Fibroblast of upper back skin (primary cell): ENCODE measurements around the gene C6orf141.

Experiments used
- DNase-seq: peaks from one replicate; pipeline ENCODE4 v3.0.0-alpha.2; 2013

C6orf141 gene

DNA sequence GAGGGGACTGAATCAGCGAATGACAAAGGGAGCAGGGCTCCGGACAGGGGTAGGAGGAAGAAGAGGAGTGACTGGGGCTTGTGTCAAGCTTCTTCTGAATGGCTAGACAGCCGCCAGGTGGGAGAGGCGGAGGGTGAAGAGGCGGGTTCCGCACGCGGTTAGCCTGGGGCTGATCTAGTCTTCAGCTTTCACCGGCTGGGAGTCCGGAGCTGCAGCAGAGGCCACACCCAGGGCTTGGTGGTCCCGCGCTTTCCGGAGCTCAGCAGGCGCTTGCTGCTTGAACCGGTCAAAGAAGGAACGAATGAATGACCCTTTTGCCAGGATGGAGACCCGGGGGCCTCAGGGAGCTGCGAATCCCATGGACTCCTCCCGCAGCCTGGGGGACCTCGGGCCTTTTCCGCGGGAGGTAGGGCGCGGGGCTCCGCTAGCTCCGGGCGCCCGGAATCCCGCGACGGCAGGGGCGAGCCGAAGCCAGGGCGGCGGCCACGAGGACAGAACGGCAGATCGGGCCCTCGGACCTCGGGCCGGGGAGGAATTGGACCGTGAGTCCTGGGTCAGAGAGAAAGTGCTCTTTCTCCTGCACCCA lies at the start of gene C6orf141:
TSS of gene C6orf141 (plus strand) at position 177 of the 586 bp plus-strand sequence. CDS start at position 302, 125 bp downstream.
- no peak for DNase-seq

DNA sequence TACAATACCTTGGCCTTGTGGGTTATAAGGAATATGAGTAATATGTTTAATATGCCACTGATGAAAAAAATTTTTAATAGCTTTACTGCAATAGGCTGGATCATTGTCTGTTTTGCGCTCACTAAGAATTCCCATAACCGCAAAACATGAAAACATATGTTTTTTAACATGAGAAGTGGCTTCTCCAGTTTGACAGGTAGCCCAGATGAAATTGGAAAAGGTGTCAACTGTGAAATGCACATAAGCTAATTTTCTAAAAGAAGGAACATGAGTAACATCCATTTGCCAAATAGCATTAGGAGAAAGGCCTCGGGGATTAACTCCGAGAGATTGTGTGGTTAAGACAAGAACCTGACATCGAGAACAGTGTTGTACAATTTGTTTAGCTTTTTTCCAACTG lies 45.8 kb upstream of the C6orf141 start:
- DNase-seq, result no peak

DNA sequence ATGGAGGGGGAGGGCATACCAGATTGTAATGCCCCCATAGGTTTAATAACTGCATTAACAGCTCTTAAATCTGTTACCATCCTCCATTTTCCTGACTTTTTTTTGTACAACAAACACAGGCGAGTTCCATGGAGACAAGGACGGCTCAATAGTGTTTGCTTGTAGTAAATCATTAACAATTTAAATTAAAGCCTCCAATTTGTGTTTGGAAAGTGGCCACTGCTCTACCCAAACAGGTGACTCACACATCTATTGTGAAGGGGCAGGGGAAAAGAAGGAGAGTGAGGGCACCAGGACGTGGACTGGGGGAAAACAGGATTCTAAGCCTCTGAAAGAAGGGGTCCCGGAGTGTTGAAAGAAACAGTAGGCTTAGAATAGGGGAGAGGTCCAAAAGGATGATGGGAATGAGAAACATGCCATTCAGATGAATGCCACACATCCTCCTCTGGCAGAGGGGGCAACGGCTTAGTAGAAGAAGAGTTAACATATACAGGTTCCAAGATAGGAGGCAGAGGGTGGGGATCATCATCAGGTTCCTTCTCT lies 43.8 kb upstream of the C6orf141 start:
- DNase-seq, result no peak

DNA sequence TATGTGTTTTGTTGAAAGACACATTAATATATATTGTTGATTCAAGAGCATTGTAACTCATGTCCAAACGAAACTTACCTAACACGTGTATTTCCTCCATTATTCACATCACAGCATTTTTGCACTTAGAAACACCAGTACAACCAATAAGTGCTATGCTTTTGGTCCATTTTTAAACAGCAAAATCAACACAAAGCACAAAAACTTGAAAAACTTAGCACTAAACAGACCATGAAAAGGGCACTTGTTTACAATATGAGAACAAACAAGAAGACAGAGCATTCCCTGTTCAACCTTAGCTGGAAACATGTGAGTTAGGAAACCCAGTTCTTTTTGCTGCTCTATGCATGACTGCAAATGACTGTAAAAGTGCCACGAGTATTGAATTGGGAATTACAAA lies 41.1 kb upstream of the C6orf141 start:
- DNase-seq, result no peak

DNA sequence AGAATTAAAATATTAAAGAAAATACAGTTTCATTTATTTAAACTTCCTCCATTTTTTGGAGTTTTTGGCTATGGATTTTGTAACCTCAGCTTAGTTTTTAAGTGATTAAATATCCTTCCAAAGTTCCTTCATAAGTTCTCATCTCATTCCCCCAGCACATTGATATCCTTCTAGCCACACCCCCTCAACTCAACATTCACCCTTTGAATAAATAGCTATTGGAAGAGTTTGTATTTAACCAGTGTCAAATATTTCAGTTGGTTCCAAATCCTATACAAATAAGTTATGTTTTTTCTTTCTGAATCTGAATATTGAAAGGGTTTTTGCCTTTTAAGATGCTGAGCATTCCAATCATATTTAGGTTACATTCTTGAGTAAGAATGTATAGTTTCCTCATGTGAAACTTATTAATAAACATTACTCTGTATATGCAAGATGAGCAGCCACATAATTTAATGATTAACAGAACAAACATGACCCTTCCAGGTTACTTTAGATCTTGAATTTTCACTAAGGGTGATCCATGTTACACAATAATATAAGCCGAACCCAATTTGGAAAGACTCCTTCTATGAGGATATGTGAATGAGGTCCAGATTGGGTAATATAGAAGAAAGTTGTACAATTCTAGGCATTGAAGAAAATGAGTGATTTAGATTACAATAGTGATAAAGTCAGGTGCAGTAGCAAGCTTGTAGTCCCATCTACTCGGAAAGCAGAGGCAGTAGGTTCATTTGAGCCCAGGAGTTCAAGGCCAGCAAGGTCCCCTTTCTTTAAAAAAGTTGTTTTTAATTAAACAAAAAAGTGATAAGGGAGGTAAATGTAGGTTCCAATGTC lies 37.1 kb upstream of the C6orf141 start:
- DNase-seq, result peak; percentile 57

DNA sequence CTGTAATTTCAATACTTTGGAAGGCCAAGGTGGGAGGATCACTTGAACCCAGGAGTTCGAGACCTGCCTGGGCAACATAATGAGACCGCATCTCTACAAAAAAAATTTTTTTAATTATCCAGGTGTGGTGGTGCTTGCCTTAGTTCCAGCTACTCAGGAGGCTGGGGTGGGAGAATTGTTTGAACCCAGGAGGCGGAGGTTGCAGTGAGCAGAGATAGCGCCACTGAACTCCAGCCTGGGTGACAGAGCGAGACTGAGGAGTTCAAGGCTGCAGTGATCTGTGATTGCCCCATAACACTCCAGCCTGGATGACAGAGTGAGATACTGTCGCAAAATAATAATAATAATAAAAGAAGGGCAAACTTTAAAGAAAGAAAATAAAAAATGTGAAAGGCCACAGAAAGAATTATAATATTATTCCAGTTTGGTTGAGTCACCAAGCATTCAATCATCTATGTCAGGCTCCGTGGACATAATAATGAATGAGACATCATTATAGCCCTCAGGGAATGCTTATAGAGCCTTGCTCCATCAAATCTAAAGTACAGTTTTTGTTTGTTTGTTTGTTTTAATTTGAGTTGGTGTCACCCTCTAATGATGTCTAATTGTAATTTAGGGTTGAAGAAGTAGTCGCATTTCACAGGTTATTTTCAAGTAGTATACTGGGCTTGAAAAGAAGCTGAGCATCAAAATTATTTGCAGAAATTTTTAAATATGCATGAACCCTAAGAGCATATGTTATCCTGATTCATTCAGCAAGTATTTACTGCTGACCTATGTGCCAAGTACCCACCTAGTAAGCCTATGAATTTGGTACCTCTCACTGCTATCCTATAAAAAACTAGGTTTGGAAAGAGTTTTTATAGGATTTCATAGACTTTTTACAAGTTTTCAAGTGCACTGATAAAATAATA lies 35.6 kb upstream of the C6orf141 start:
- no peak for DNase-seq

DNA sequence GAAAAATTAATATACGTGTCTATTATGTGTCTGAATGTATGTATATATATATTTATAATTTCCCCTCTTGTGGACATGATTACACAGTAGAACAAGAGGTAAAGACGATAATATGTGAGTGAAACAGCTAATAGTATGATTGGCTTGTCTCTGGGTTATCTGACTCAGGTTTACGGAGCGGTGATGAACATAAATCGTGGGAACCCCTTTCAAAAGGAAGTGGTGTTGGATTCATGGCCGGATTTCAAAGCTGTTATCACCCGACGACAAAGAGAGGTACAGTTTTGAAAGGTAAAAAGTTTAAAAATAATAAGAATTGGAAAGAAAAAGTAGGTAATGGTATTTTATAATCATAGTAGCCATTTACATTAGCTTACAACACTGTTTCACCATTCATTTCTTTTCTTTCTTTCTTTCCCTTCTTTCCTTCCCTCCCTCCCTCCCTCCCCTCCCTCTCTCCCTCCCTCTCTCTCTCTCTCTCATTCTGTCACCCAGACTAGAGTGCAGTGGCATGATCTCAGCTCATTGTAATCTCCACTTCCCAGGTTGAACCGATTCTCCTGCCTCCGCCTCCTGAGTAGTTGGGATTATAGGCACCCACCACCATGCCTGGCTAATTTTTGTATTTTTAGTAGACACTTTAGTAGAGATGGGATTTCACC lies 34.9 kb upstream of the C6orf141 start:
- DNase-seq, result no peak

DNA sequence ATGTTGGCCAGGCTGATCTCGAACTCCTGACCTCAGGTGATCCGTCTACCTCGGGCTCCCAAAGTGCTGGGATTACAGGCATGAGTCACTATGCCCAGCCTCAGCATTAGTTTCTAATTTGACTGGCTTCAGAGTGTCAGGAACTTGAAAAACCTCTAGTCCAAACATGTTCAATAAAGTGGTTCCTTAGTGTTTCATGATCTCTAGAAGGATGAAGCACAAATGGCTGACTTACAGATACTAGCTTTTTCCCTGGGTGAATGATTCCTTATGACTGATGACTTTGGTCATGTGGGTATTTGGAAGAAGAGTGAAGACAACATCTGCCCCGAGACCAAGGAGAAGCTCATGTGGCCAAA lies 34.3 kb upstream of the C6orf141 start:
- no peak for DNase-seq

DNA sequence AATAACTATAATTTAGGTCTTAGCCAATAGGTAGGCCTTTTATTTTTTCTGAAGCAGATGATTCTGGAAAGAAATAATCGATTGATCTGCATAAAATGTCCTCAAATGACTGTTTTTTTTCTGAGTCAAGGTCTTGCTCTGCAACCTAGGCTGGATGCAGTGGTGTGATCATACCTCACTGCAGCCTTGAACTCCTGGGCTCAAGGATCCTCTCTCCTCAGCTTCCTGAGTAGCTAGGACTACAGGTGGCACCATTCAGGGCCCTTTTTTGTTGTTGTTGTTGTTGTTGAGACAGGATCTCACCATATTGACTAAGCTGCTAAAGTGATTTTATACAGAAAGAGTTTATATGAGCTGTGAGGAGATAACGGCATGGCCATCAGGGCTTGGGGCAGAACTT lies 32.5 kb upstream of the C6orf141 start:
- DNase-seq, result no peak

DNA sequence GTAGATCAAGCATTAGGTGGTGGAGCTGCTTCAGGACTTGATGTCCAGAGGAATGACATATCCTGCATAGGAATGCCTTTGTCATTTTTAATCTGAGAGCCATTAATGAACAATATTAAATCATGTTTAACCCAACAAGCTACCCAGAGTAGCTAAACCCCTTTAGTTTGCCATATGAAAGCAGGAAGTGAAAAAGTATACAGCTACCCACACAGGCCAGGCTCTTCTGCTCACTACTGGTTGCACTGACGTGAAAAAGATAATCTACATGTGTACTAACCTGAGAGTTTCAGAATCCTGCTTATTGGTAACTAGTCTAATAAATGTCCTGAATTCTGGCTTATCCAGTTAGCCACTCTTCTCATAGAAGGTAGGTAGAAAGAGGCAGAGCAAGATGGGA lies 30.8 kb upstream of the C6orf141 start:
- DNase-seq, result no peak

DNA sequence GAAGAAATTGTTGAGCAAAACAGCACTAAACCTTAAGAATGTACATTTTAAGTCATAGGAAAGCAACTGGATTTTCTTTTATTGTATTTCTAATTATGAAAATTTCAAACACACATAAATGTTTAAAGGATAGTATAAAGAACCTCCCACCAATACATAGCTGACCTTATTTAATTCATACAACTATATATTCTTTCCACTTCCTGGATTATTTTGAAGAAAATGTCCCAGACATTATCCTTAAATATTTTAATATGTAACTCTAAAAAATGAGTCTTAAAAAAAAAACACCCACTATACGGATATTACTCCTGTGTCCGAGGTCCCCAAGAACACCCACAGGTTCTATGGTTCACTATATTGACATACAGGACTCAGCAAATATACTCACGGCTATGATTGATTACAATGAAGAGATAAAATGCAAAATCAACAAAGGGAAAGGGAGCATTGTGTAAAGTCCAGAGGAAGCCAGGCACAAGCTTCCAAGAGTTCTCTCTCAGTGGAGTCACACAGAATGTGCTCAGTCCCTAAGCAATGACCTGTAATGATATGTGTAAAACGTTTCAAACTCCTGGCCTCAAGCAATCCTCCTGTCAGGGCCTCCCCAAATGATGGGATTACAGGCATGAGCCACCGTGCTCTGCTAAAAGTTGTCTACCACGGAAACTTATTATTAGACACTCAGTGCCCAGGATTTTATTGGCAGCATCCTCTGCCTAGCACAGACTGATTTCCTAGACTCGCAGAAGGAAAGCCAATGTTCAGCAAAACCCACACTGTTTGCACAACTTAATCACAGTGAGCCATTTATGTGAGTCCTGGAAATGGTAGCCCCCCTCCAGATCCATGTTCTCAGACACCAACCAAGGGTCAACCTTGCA lies 27.5 kb upstream of the C6orf141 start:
- DNase-seq, result no peak

DNA sequence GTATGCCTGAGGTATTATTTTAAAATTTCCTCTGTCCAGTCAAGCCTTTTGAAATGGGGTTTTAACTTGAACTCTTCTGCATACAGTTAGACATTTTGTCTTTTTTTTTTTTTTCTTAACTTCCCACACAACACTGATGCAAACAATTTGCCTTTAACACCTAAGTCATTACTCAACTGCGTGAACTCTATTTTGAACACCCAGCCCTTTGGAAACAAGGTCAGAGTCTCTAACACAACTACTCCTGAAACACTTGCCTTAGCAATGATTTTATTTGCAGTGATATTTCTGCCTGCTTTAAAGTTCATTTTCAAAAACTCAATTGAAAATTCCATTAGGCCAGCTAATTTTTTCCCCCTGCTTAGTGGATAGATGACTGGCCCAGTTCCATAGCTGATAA lies 26.6 kb upstream of the C6orf141 start:
- DNase-seq, result no peak

DNA sequence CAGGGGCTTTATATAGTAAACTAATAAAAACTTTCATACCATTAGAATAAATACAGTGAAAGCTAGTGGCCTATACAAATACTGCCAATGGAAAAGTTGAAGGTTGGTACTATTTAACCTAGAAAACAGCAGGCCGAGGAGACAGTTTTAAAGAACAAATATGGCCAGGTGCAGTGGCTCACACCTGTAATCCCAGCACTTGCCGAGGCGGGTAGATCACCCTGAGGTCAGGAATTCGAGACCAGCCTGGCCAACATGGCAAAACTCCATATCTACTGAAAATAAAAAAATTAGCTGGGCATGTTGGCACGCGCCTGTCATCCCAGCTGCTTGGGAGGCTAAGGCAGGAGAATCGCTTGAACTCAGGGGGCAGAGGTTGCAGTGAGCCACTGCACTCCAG lies 25.9 kb upstream of the C6orf141 start:
- DNase-seq, result no peak

DNA sequence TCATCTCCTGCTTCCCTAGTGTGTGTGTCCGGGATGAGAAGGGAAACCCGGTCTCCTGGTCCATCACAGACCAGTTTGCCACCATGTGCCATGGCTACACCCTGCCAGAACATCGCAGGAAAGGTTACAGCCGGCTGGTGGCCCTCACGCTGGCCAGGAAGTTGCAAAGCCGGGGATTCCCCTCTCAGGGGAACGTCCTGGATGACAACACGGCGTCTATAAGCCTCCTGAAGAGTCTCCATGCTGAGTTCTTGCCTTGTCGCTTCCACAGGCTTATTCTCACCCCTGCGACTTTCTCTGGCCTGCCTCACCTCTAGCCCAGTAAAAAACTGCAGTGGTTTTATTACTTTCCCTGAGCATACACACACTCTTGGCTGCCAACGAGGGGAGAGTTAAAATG lies 23.9 kb upstream of the C6orf141 start:
- no peak for DNase-seq

DNA sequence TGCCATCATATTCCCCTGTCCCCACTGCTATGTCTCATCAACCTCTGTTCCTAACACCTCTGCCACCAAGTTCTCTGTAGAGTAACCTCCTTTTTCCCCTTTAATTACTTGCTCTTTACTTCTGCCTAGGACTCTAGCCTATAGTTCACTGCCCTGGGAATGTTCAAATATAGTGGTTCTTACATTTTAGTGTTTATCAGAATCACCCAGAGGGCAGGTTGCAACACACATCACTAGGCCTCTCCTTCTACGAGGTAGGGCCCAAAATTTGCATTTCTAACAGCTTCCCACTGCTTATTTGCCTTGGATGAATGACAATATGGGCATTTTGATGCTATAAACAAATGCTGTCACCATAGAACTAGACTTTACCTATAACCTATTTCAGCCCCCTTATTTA lies 23.1 kb upstream of the C6orf141 start:
- no peak for DNase-seq

DNA sequence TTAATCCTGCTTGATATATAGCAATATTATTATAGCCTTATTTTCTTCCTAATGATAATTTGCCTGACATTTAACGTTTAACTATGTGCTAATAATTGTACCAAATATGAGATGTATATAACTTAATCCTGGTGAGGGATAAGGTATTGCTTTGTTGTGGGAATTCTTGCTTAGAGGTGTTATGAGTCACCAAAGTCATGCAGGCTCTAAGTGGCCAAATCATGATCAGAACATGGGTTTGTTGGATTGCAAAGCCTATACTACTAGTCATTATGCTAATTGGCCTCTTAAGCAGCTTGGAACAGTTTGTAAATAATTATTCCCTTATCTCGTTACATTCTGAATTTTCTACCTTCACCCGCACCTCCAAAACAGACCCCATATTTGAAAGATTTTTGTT lies 21.9 kb upstream of the C6orf141 start:
- no peak for DNase-seq

DNA sequence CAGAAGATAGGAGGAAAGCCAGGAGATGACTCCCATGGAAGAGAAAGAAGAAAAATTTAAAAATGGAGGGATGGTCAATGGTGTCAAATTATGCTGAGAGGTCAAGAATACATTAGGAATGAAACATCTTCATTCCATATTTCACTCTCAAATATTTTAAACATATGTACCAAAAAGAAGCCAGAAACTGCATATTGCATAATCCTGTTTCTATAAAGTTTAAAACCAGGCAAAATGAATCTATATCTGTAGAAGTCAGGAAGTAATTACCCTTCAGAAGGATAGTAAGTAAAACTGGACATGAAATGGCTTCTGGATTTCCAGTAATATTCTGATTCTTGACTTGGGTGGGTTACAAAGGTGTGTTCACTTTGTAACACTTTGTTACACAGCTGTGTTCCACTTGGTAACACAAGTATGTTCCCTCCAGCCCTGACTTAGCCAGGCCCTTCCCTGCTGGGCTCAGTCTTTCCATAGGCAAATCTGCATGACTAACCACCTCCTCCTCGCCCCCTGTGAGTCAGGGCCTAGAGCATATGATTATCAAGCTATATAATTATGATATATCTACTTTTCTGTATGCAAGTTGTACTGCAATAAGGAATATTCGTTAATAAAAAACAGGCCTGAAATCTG lies 20.2 kb upstream of the C6orf141 start:
- DNase-seq, result no peak

DNA sequence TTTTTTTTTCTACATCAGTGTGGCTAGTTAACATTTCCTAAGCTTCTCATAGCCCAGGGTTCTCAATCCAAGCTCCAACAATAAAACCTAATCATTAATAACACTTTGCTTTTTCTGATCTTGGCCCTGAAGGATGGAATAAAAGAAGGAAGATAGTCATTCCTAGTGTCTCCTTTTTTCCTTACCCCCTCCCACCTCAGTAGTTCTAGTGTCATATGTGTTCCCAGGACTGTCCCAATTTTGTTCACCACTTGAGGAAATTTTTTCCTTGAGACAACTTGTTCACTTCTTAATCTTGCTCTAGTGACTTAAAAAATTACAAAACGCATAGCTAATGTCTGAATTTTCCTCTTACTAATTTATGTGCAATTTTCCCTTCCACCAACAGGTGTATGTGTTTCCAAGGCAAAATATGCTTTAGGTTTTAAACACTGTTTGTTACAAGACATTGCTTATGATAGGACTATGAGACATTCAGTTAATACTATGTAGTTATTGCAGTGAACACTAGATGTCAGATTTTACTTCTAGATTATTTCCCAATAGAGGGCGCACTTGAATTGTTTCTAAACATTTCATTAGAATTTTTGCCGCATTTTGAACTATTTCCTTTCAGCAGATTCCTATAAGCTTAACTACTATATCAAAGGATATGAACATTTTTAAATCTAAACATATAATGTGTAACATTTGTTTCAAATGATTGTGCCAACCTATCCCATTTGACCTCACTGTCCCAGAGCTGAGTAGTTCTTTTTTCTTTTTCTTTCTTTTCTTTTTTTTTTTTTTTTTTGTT lies 18.5 kb upstream of the C6orf141 start:
- peak; percentile 64 for DNase-seq

DNA sequence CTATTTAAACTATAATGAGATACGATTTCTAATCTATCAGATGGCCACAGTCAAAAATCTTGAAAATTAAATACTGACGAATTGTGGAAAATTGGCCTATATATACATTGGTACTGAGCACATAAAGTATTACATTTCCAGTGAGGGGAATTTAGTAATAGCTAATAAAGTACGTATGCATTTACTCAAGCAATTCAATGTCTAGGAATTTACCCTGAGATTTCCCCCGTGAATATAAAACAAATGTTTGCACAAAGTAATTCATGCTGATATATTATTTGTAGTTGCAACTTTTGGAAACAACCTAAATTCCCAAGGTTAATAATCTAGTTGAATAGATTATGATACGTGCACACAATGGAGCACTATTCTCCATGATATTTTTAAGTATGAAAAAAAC lies 14.7 kb upstream of the C6orf141 start:
- no peak for DNase-seq

DNA sequence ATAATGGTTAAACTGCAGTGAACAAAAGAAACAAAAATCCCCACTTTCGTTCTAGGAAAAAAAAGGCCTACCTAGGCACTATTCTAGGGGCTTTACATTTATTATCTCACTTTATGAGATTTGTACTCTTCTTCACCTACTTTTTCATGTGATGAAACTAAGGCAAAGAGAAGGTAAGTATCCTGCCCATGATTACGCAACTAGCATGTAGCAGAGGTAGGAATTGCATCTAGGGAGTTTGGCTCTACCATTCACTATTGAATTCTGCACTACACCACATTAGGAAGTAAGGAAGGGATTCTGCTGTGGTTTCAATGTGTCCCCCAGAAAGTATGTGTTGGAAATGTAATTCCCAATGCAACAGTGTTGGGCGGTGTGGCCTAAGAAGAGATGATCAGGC lies 11.4 kb upstream of the C6orf141 start:
- no peak for DNase-seq
